Central memory CD8-positive, alpha-beta T cell (primary cell): Measurements from ENCODE around the gene VMP1.
"Not testable (repeated sequence)": the region's sequence is repeated elsewhere in the genome, so short reads cannot be mapped to it uniquely, and the experiment has no call there.

Experiments
- ATAC-seq: fragments of 150-1000 bp; cut with Tn5 transposase; replicated peaks from 2 replicates; pipeline ENCODE4 v1.10.0; 2022; ENCODE audit warnings: mild to moderate bottlenecking, moderate FRiP score, moderate number of reproducible peaks; ENCODE audit not compliant: poor library complexity, severe bottlenecking; ENCODE audit errors: extremely low read depth
- DNase-seq, 2 donors: peaks; one replicate each; pipeline ENCODE4 v3.0.0; 2021; ENCODE audit warnings: low spot score in 2 of 2
- H3K27ac Mint-ChIP-seq: one replicate; pipeline ENCODE4 v1.8.0; 2022; ENCODE audit warnings: low read depth, mild to moderate bottlenecking, moderate library complexity, mixed read lengths
- H3K27me3 Mint-ChIP-seq: one replicate; pipeline ENCODE4 v1.8.0; 2022; ENCODE audit warnings: mixed read lengths
- H3K36me3 Mint-ChIP-seq: one replicate; pipeline ENCODE4 v1.8.0; 2022; ENCODE audit warnings: mild to moderate bottlenecking, moderate library complexity, mixed read lengths; ENCODE audit not compliant: insufficient read depth
- H3K4me1 Mint-ChIP-seq: one replicate; pipeline ENCODE4 v1.8.0; 2022; ENCODE audit warnings: mixed read lengths
- H3K4me3 Mint-ChIP-seq: one replicate; pipeline ENCODE4 v1.8.0; 2022; ENCODE audit warnings: mild to moderate bottlenecking, moderate library complexity, mixed read lengths
- H3K9me3 Mint-ChIP-seq: one replicate; pipeline ENCODE4 v1.8.0; 2022; ENCODE audit warnings: mixed read lengths

Gene VMP1

GRCh38 chr17:59858167-59858816 is 150.8 kb downstream of the VMP1 start:
- Mint-ChIP-seq H3K4me1 (peaks cover 4% of the 10 kb centered on the region), H3K9me3 (no peaks in the 10 kb centered on the region), H3K4me3 (no peak overlapping the region), H3K27me3 (no peaks in the 10 kb centered on the region), H3K36me3 (peaks cover 26% of the 10 kb centered on the region), H3K27ac (no peak overlapping the region)
- ATAC-seq: no peak
- DNase-seq: no peak

GRCh38 chr17:59858932-59859331 is 151.5 kb downstream of the VMP1 start:
- Mint-ChIP-seq H3K4me1 (no peaks in the 10 kb centered on the region), H3K4me3 (no peak overlapping the region), H3K27me3 (no peaks in the 10 kb centered on the region), H3K9me3 (no peaks in the 10 kb centered on the region), H3K27ac (no peak overlapping the region), H3K36me3 (peaks cover 24% of the 10 kb centered on the region)
- DNase-seq: no peak
- no peak for ATAC-seq

GRCh38 chr17:59859444-59860025 is 152.1 kb downstream of the VMP1 start:
- no peak overlapping the region for H3K4me3 Mint-ChIP-seq
- no peak overlapping the region for H3K27ac Mint-ChIP-seq

GRCh38 chr17:59863616-59864015 is 156.2 kb downstream of the VMP1 start:
- Mint-ChIP-seq H3K27me3 (no peaks in the 10 kb centered on the region), H3K9me3 (no peaks in the 10 kb centered on the region), H3K36me3 (peaks cover 34% of the 10 kb centered on the region), H3K27ac (no peak overlapping the region), H3K4me3 (no peak overlapping the region), H3K4me1 (no peaks in the 10 kb centered on the region)
- ATAC-seq: no peak
- no peak for DNase-seq

More at GRCh38 chr17:59859444-59860025, 152.1 kb downstream of the VMP1 start:
- H3K9me3 Mint-ChIP-seq: no peaks in the 10 kb centered on the region
- H3K36me3 Mint-ChIP-seq: peaks cover 24% of the 10 kb centered on the region
- DNase-seq (no peak), ATAC-seq (peak; percentile 56)
- H3K27me3 Mint-ChIP-seq: no peaks in the 10 kb centered on the region
- no peaks in the 10 kb centered on the region for H3K4me1 Mint-ChIP-seq

GRCh38 chr17:59869941-59870218 is 162.4 kb downstream of the VMP1 start:
- Mint-ChIP-seq H3K36me3 (peaks cover 26% of the 10 kb centered on the region), H3K4me3 (no peak overlapping the region), H3K4me1 (no peaks in the 10 kb centered on the region), H3K9me3 (no peaks in the 10 kb centered on the region), H3K27me3 (no peaks in the 10 kb centered on the region), H3K27ac (no peak overlapping the region)
- ATAC-seq: no peak
- no peak for DNase-seq

- DNase-seq (no peak), ATAC-seq (no peak)
- Mint-ChIP-seq H3K4me3 (no peak overlapping the region), H3K36me3 (peaks cover 30% of the 10 kb centered on the region), H3K27ac (no peak overlapping the region), H3K4me1 (no peaks in the 10 kb centered on the region), H3K27me3 (no peaks in the 10 kb centered on the region), H3K9me3 (no peaks in the 10 kb centered on the region)
These were observed 163.0 kb downstream of the VMP1 start for GRCh38 chr17:59870482-59870881.

GRCh38 chr17:59872351-59872750 is 164.9 kb downstream of the VMP1 start:
- DNase-seq: no peak
- Mint-ChIP-seq H3K4me1 (no peaks in the 10 kb centered on the region), H3K36me3 (peaks cover 41% of the 10 kb centered on the region), H3K4me3 (no peak overlapping the region), H3K9me3 (no peaks in the 10 kb centered on the region), H3K27ac (no peak overlapping the region), H3K27me3 (no peaks in the 10 kb centered on the region)
- ATAC-seq: no peak

GRCh38 chr17:59873414-59873813 is 166.0 kb downstream of the VMP1 start:
- H3K27me3 Mint-ChIP-seq, DNase-seq, H3K4me1 Mint-ChIP-seq, H3K4me3 Mint-ChIP-seq, ATAC-seq, H3K27ac Mint-ChIP-seq, H3K9me3 Mint-ChIP-seq: not testable (repeated sequence)
- H3K36me3 Mint-ChIP-seq: peaks cover 45% of the 10 kb centered on the region

GRCh38 chr17:59874376-59874775 is 166.9 kb downstream of the VMP1 start:
- Mint-ChIP-seq H3K4me1 (no peaks in the 10 kb centered on the region), H3K9me3 (no peaks in the 10 kb centered on the region), H3K27me3 (no peaks in the 10 kb centered on the region), H3K36me3 (peaks cover 45% of the 10 kb centered on the region), H3K4me3 (no peak overlapping the region), H3K27ac (no peak overlapping the region)
- ATAC-seq (no peak), DNase-seq (no peak)

GRCh38 chr17:59876107-59876506 is 168.7 kb downstream of the VMP1 start:
- peaks cover 54% of the 10 kb centered on the region for H3K36me3 Mint-ChIP-seq
- no peaks in the 10 kb centered on the region for H3K27me3 Mint-ChIP-seq
- H3K27ac Mint-ChIP-seq: peak overlapping the region; percentile 29
- no peak overlapping the region for H3K4me3 Mint-ChIP-seq
- ATAC-seq: no peak
- H3K4me1 Mint-ChIP-seq: no peaks in the 10 kb centered on the region
- no peak for DNase-seq
- H3K9me3 Mint-ChIP-seq: no peaks in the 10 kb centered on the region

GRCh38 chr17:59877965-59878364 is 170.5 kb downstream of the VMP1 start:
- no peak overlapping the region for H3K27ac Mint-ChIP-seq
- H3K4me1 Mint-ChIP-seq: no peaks in the 10 kb centered on the region
- H3K36me3 Mint-ChIP-seq: peaks cover 63% of the 10 kb centered on the region
- no peak for DNase-seq
- H3K27me3 Mint-ChIP-seq: no peaks in the 10 kb centered on the region
- H3K4me3 Mint-ChIP-seq: no peak overlapping the region
- H3K9me3 Mint-ChIP-seq: no peaks in the 10 kb centered on the region
- ATAC-seq: no peak

- Mint-ChIP-seq H3K9me3 (no peaks in the 10 kb centered on the region), H3K36me3 (peaks cover 60% of the 10 kb centered on the region), H3K27me3 (no peaks in the 10 kb centered on the region), H3K4me3 (no peak overlapping the region), H3K27ac (no peak overlapping the region), H3K4me1 (no peaks in the 10 kb centered on the region)
- ATAC-seq (no peak), DNase-seq (no peak)
These were observed 171.2 kb downstream of the VMP1 start for GRCh38 chr17:59878624-59879023.

- H3K9me3 Mint-ChIP-seq: no peaks in the 10 kb centered on the region
- H3K27me3 Mint-ChIP-seq: no peaks in the 10 kb centered on the region
- H3K4me1 Mint-ChIP-seq: peaks cover 20% of the 10 kb centered on the region
- no peak overlapping the region for H3K27ac Mint-ChIP-seq
- ATAC-seq: no peak
- no peak overlapping the region for H3K4me3 Mint-ChIP-seq
- peaks cover 67% of the 10 kb centered on the region for H3K36me3 Mint-ChIP-seq
- DNase-seq: no peak
These were observed 177.4 kb downstream of the VMP1 start for GRCh38 chr17:59884861-59885260.
